ENCODE results near the gene LRCH4. TPM values are rescaled to one million over a fixed set of nuclear protein-coding genes. Genes with fewer than 3 reads are reported as not detected.

LRCH4 gene
- total RNA-seq, 2 experiments from 2014 or later: 77.7 to 78.7 TPM

GRCh38 chr7:100572949-100573675 lies 12.8 kb downstream of the LRCH4 start:
- DNase-seq (no peak), ATAC-seq (no peak)
- no peak for TF ChIP-seq CTCF (IDR thresholded peaks at IDR 0.05)
- no peak overlapping the region for H3K27ac Mint-ChIP-seq
- no peaks in the 10 kb centered on the region for H3K9me3 Mint-ChIP-seq
- intact Hi-C loops (cut with micrococcal nuclease): no loop called here
- CTCF ChIA-PET: no interaction called here
- H3K4me1 Mint-ChIP-seq (ENCODE audit: low read depth): peaks cover 33% of the 10 kb centered on the region
- peaks cover 7% of the 10 kb centered on the region for H3K36me3 Mint-ChIP-seq (ENCODE audit: low read depth)
- POLR2A ChIA-PET: interaction anchor here (0.9 to 1.4 kb wide), 3 partner anchors 9 to 22 kb away, joined by 3 to 16 read pairs (median 3); partner anchors contain the start of genes FBXO24 and LRCH4
- H3K4me3 Mint-ChIP-seq: no peak overlapping the region
- no peaks in the 10 kb centered on the region for H3K27me3 Mint-ChIP-seq

GRCh38 chr7:100572281-100572948 lies 13.5 kb downstream of the LRCH4 start:
- Mint-ChIP-seq H3K27me3 (no peaks in the 10 kb centered on the region), H3K36me3 (ENCODE audit: low read depth) (peaks cover 7% of the 10 kb centered on the region), H3K4me1 (ENCODE audit: low read depth) (peaks cover 40% of the 10 kb centered on the region), H3K27ac (no peak overlapping the region), H3K4me3 (no peak overlapping the region), H3K9me3 (no peaks in the 10 kb centered on the region)
- intact Hi-C loops (cut with micrococcal nuclease): no loop called here
- no peak for TF ChIP-seq CTCF (IDR thresholded peaks at IDR 0.05)
- DNase-seq (no peak), ATAC-seq (no peak)
- ChIA-PET POLR2A (interaction anchor here (0.9 to 1.4 kb wide), 3 partner anchors 9 to 23 kb away, joined by 3 to 16 read pairs (median 3); partner anchors contain the start of genes FBXO24 and LRCH4), CTCF (no interaction called here)

GRCh38 chr7:100571829-100572116 lies 14.2 kb downstream of the LRCH4 start:
- intact Hi-C loops (cut with micrococcal nuclease): no loop called here
- no peak for TF ChIP-seq CTCF (IDR thresholded peaks at IDR 0.05)
- Mint-ChIP-seq H3K36me3 (ENCODE audit: low read depth) (peaks cover 7% of the 10 kb centered on the region), H3K4me3 (no peak overlapping the region), H3K4me1 (ENCODE audit: low read depth) (peaks cover 42% of the 10 kb centered on the region), H3K27ac (peak overlapping the region; percentile 52), H3K27me3 (no peaks in the 10 kb centered on the region), H3K9me3 (no peaks in the 10 kb centered on the region)
- ChIA-PET POLR2A (interaction anchor here (0.9 to 1.5 kb wide), 8 partner anchors 11 to 121 kb away, joined by 3 to 8 read pairs (median 5); no protein-coding TSS in a partner anchor), CTCF (interaction anchor here (0.9 to 1.8 kb wide), 6 partner anchors 12 to 101 kb away, joined by 3 to 7 read pairs (median 4); partner anchors contain the start of gene FBXO24)
- ATAC-seq (no peak), DNase-seq (peak; percentile 34)

GRCh38 chr7:100570954-100571828 lies 14.7 kb downstream of the LRCH4 start:
- intact Hi-C loops (cut with micrococcal nuclease): no loop called here

More at GRCh38 chr7:100570954-100571828, 14.7 kb downstream of the LRCH4 start:
- TF ChIP-seq CTCF (IDR thresholded peaks at IDR 0.05): no peak
- Mint-ChIP-seq H3K4me3 (no peak overlapping the region), H3K36me3 (ENCODE audit: low read depth) (peaks cover 7% of the 10 kb centered on the region), H3K4me1 (ENCODE audit: low read depth) (peaks cover 42% of the 10 kb centered on the region), H3K9me3 (no peaks in the 10 kb centered on the region), H3K27ac (no peak overlapping the region), H3K27me3 (no peaks in the 10 kb centered on the region)
- ATAC-seq: peak; percentile 3
- POLR2A ChIA-PET: interaction anchor here (0.6 to 1.5 kb wide), 16 partner anchors 8 to 146 kb away, joined by 3 to 8 read pairs (median 4); partner anchors contain the start of gene PPP1R35
- CTCF ChIA-PET: interaction anchor here (0.9 to 1.8 kb wide), 6 partner anchors 11 to 100 kb away, joined by 3 to 7 read pairs (median 4); partner anchors contain the start of gene FBXO24
- peak; percentile 33 for DNase-seq

Data from activated CD8-positive, alpha-beta T cell treated with anti-CD3 and anti-CD28 coated beads for 36 hours (primary cell).